ENCODE results near the gene SLC2A8.

The SLC2A8 gene

DNA sequence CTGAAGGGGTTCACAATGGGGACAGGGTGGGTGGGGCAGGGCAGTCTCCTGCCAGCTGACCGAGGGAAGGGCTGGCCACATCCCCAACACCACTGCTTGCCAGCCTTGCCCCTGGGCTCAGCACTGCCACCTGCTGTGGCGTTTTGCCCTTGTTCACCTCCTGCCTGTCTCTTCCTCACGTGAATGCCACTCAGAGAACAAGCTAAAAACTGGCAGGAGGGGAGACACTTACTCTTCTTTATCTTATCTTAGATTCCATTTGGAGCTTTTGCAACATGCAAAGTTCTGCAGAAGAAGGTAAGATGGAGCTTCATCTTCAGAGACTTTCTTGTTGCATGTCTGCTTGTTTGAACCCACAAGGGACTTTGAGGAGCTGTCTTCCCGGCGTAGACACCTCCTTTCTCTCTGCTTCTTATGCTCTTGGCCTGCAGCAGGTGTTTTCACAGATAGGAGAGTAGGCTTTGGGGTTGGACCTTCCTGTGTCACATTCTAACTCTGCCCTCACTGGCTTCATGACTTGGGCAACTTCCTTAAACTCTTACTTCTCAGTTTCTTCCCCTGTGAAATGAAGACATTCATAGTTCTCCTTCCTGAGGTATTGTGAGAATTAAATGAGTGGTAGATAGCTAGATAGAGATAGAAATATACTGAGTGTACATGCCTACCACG is 58.5 kb downstream of the SLC2A8 start:
- in situ Hi-C loops (cut with MboI; ENCODE audit: low sequenced_read_pairs): no loop called here

DNA sequence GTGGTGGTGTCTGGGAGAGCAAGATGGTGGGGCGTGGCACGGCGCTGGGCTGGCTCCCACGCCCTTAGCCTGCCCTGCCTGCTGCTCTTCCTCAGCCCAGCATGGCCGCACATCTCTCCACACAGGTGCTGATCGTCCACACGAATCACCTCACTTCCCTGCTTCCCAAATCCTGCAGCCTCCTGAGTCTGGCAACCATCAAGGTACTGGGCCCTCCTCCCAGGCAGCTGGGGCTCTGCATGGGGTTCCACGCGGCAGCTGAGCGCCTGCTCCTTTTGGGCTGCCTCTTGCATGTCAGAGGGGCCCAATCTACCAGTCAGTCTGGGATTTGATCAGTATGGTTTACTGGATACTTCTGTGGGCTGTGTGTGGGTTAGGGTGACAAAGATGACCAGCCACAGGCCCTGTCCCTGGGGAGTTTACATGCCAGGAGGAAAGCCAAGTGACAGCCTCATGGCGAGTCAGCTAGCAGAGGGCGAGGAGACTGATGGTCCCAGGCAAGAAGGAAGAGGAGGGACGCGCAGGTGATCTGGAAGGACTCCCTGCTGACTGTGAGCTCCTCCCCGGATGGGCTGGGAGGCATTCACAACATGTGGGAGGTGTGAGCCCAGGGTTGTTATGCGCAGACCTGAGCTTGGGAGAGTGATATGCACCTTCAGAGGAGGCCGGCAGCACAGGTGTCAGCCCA is 60.4 kb downstream of the SLC2A8 start:
- in situ Hi-C loops (cut with MboI; ENCODE audit: low sequenced_read_pairs): no loop called here
